NCI-H2081 treated with DMSO at 0.1 percent for 48 hours (cell line): ENCODE data around the gene ZNRF2.

Source experiments
- DNase-seq: peaks from one replicate; lab custom pipeline; 2025; lab: John Stamatoyannopoulos, UW

ZNRF2 gene

GRCh38 chr7:30411897-30412296, 127.5 kb downstream of the ZNRF2 start:
- no peak for DNase-seq

GRCh38 chr7:30412782-30413504, 128.5 kb downstream of the ZNRF2 start:
- no peak for DNase-seq

- DNase-seq: no peak
Measured at GRCh38 chr7:30413864-30414263, 129.5 kb downstream of the ZNRF2 start.
